Measurements from ENCODE around the gene FTO. TPM values are rescaled to one million over a fixed set of nuclear protein-coding genes. Genes with fewer than 3 reads are reported as not detected.
"Not testable (repeated sequence)": the region's sequence is repeated elsewhere in the genome, so short reads cannot be mapped to it uniquely, and the experiment has no call there.

FTO gene
- total and polyA plus RNA-seq, 4 donors: 12.2 to 145 (median 57.7) TPM

- H3K9me3 ChIP-seq (ENCODE audit: control insufficient read depth in 4 of 4, insufficient read depth in 3 of 4, low read length in 3 of 4): peaks cover 0 to 2% (median 0%) of the 10 kb centered on the region in 4 donors
- H3K36me3 ChIP-seq (ENCODE audit: control insufficient read depth in 4 of 4, insufficient read depth in 4 of 4, low read length in 4 of 4): peaks cover 0 to 9% (median 4%) of the 10 kb centered on the region in 4 donors
- no peak overlapping the region for H3K4me3 ChIP-seq
- H3K9ac ChIP-seq (ENCODE audit: insufficient read depth in 1 of 2, low read length in 2 of 2): no peak overlapping the region
- 95 to 97% methylated on average over 2 of the region's 2 CpGs for WGBS, 2 donors
- no peak for ATAC-seq (ENCODE audit: insufficient read depth, low FRiP score)
- H3K4me1 ChIP-seq (ENCODE audit: control insufficient read depth in 5 of 5, insufficient read depth in 5 of 5, low read length in 5 of 5): no peaks in the 10 kb centered on the region
- no peaks in the 10 kb centered on the region for H3K27me3 ChIP-seq (ENCODE audit: control insufficient read depth in 3 of 3, insufficient read depth in 3 of 3, low read length in 2 of 3)
- no peak for DNase-seq
- H3K27ac ChIP-seq (ENCODE audit: low read depth in 1 of 2, low read length in 1 of 2): no peak overlapping the region
- no peak for TF ChIP-seq CTCF (IDR thresholded peaks at IDR 0.05; ENCODE audit: control extremely low read depth, extremely low read depth)
Measured at GRCh38 chr16:53680756-53681155, 23.2 kb upstream of the FTO start.

- Histone ChIP-seq H3K4me1 (ENCODE audit: control insufficient read depth in 5 of 5, insufficient read depth in 5 of 5, low read length in 5 of 5) (no peaks in the 10 kb centered on the region), H3K4me3 (no peak overlapping the region), H3K9ac (ENCODE audit: insufficient read depth in 1 of 2, low read length in 2 of 2) (no peak overlapping the region), H3K27ac (ENCODE audit: low read depth in 1 of 2, low read length in 1 of 2) (no peak overlapping the region), H3K9me3 (ENCODE audit: control insufficient read depth in 4 of 4, insufficient read depth in 3 of 4, low read length in 3 of 4) (peaks cover 0 to 2% (median 0%) of the 10 kb centered on the region in 4 donors), H3K27me3 (ENCODE audit: control insufficient read depth in 3 of 3, insufficient read depth in 3 of 3, low read length in 2 of 3) (no peaks in the 10 kb centered on the region), H3K36me3 (ENCODE audit: control insufficient read depth in 4 of 4, insufficient read depth in 4 of 4, low read length in 4 of 4) (peaks cover 0 to 12% (median 5%) of the 10 kb centered on the region in 4 donors)
- ATAC-seq (ENCODE audit: insufficient read depth, low FRiP score) (no peak), DNase-seq (no peak)
- WGBS, 2 donors: 68 to 76% methylated on average over 2 of the region's 2 CpGs
- TF ChIP-seq CTCF (IDR thresholded peaks at IDR 0.05; ENCODE audit: control extremely low read depth, extremely low read depth): no peak
Measured at GRCh38 chr16:53681354-53681753, 22.6 kb upstream of the FTO start.

GRCh38 chr16:53685334-53685733 is 18.6 kb upstream of the FTO start:
- WGBS, 2 donors: 97 to 100% methylated on average over 3 of the region's 3 CpGs
- not testable (repeated sequence) for ATAC-seq (ENCODE audit: insufficient read depth, low FRiP score); H3K27me3 ChIP-seq (ENCODE audit: control insufficient read depth in 3 of 3, insufficient read depth in 3 of 3, low read length in 2 of 3); H3K4me1 ChIP-seq (ENCODE audit: control insufficient read depth in 5 of 5, insufficient read depth in 5 of 5, low read length in 5 of 5); H3K27ac ChIP-seq (ENCODE audit: low read depth in 1 of 2, low read length in 1 of 2); H3K9me3 ChIP-seq (ENCODE audit: control insufficient read depth in 4 of 4, insufficient read depth in 3 of 4, low read length in 3 of 4); H3K4me3 ChIP-seq; DNase-seq; H3K9ac ChIP-seq (ENCODE audit: insufficient read depth in 1 of 2, low read length in 2 of 2)
- peaks cover 0 to 13% (median 6%) of the 10 kb centered on the region in 4 donors for H3K36me3 ChIP-seq (ENCODE audit: control insufficient read depth in 4 of 4, insufficient read depth in 4 of 4, low read length in 4 of 4)

GRCh38 chr16:53686710-53687109 is 17.2 kb upstream of the FTO start:
- Histone ChIP-seq H3K27ac (ENCODE audit: low read depth in 1 of 2, low read length in 1 of 2) (no peak overlapping the region), H3K36me3 (ENCODE audit: control insufficient read depth in 4 of 4, insufficient read depth in 4 of 4, low read length in 4 of 4) (peaks cover 0 to 13% (median 8%) of the 10 kb centered on the region in 4 donors), H3K9ac (ENCODE audit: insufficient read depth in 1 of 2, low read length in 2 of 2) (no peak overlapping the region), H3K27me3 (ENCODE audit: control insufficient read depth in 3 of 3, insufficient read depth in 3 of 3, low read length in 2 of 3) (no peaks in the 10 kb centered on the region), H3K4me1 (ENCODE audit: control insufficient read depth in 5 of 5, insufficient read depth in 5 of 5, low read length in 5 of 5) (no peaks in the 10 kb centered on the region), H3K9me3 (ENCODE audit: control insufficient read depth in 4 of 4, insufficient read depth in 3 of 4, low read length in 3 of 4) (peaks cover 0 to 2% (median 0%) of the 10 kb centered on the region in 4 donors), H3K4me3 (no peak overlapping the region)
- WGBS, 2 donors: 82 to 89% methylated on average over 3 of the region's 3 CpGs
- no peak for TF ChIP-seq CTCF (IDR thresholded peaks at IDR 0.05; ENCODE audit: control extremely low read depth, extremely low read depth)
- no peak for DNase-seq
- ATAC-seq (ENCODE audit: insufficient read depth, low FRiP score): no peak
